Left lung (tissue), 10 donors: ENCODE measurements around the gene DPYD. TPM values are rescaled to one million over a fixed set of nuclear protein-coding genes. Genes with fewer than 3 reads are reported as not detected.

Experiments used
- ATAC-seq: fragments of 200-7000 bp; cut with Tn5 transposase; one replicate; pipeline ENCODE4 v1.9.1; 2020; ENCODE audit warnings: moderate library complexity
- DNase-seq, 4 donors: peaks; one replicate each; pipeline ENCODE4 v3.0.0-alpha.2; 2013 to 2020
- H3K27ac ChIP-seq, 2 donors: fragments of 200-600 bp; sonication (generic) in 1 of 2; one replicate each; pipeline versions ENCODE4 v1.5.0 to v1.8.0; 2020 to 2021
- H3K27me3 ChIP-seq, 2 donors: fragments of 200-600 bp; sonication (generic) in 1 of 2; one replicate each; pipeline versions ENCODE4 v1.5.0 to v1.8.0; 2020 to 2021
- H3K36me3 ChIP-seq, 2 donors: fragments of 200-600 bp; sonication (generic) in 1 of 2; one replicate each; pipeline versions ENCODE4 v1.5.0 to v1.8.0; 2020 to 2021
- H3K4me1 ChIP-seq, 2 donors: fragments of 200-600 bp; one replicate each; pipeline ENCODE4 v1.8.0; 2021
- H3K4me3 ChIP-seq, 2 donors: fragments of 200-600 bp; sonication (generic) in 1 of 2; one replicate each; pipeline versions ENCODE4 v1.5.0 to v1.8.0; 2020 to 2021; ENCODE audit warnings: mild to moderate bottlenecking in 1 of 2
- H3K9me3 ChIP-seq, 2 donors: fragments of 200-600 bp; sonication (generic) in 1 of 2; one replicate each; pipeline versions ENCODE4 v1.5.0 to v1.8.0; 2020 to 2021
- CTCF ChIP-seq, 2 donors: fragments of 200-600 bp; sonication (generic) in 1 of 2; IDR thresholded peaks; one replicate each; pipeline versions ENCODE4 v1.5.0 to v1.8.0; 2021; ENCODE audit warnings: antibody characterized with exemption in 2 of 2
- intact Hi-C, 2 donors: fragments of 100-400 bp; cut with DNase I; formaldehyde crosslinking; loops; one replicate each; pipeline versions ENCODE4 v1.11.2 to v1.14.2; 2022
- polyA plus RNA-seq, 6 donors: library from polyadenylated mRNA; unstranded; fragments of 120-200 nt; gene quantifications; one replicate each; pipeline ENCODE4 v1.2.1, GENCODE V29; 2013; ENCODE audit not compliant: insufficient read length in 6 of 6
- total RNA-seq, 2 donors: library from RNA; stranded (reverse); fragmentation: NEBNext Ultra II Directional; extraction: Animal tissue kit (Norgen Biotek cat#: 25700); gene quantifications; one replicate each; pipeline ENCODE4 v1.2.1, GENCODE V29; 2021
- donor health status: DM: no; HTN: yes; CAD: no.
- donor health status: DM: no; HTN: no; CAD: no.

Gene DPYD
- total and polyA plus RNA-seq, 8 donors = 21.4 to 106 (median 26.1) TPM

GRCh38 chr1:97834899-97835298 is 85.9 kb downstream of the DPYD start:
- H3K4me1 ChIP-seq = peaks cover 0 to 6% of the 10 kb centered on the region in 2 donors

GRCh38 chr1:97833881-97834280 is 87.0 kb downstream of the DPYD start:
- Histone ChIP-seq H3K4me3 (no peak overlapping the region), H3K27me3 (no peaks in the 10 kb centered on the region), H3K36me3 (peaks cover 0 to 3% of the 10 kb centered on the region in 2 donors), H3K9me3 (no peaks in the 10 kb centered on the region), H3K27ac (no peak overlapping the region), H3K4me1 (peaks cover 0 to 6% of the 10 kb centered on the region in 2 donors)
- no peak for TF ChIP-seq CTCF (IDR thresholded peaks at IDR 0.05)
- no peak for ATAC-seq
- DNase-seq = no peak
- intact Hi-C loops = no loop called here

More at GRCh38 chr1:97834899-97835298, 85.9 kb downstream of the DPYD start:
- H3K27me3 ChIP-seq = no peaks in the 10 kb centered on the region
- ATAC-seq (no peak), DNase-seq (no peak)
- H3K4me3 ChIP-seq = no peak overlapping the region
- H3K27ac ChIP-seq = no peak overlapping the region
- intact Hi-C loops = no loop called here
- H3K9me3 ChIP-seq = no peaks in the 10 kb centered on the region
- peaks cover 0 to 3% of the 10 kb centered on the region in 2 donors for H3K36me3 ChIP-seq
- no peak for TF ChIP-seq CTCF (IDR thresholded peaks at IDR 0.05)

GRCh38 chr1:97832481-97832880 is 88.4 kb downstream of the DPYD start:
- TF ChIP-seq CTCF (IDR thresholded peaks at IDR 0.05) = no peak
- Histone ChIP-seq H3K36me3 (peaks cover 0 to 3% of the 10 kb centered on the region in 2 donors), H3K4me1 (peaks cover 0 to 6% of the 10 kb centered on the region in 2 donors), H3K27me3 (no peaks in the 10 kb centered on the region), H3K27ac (no peak overlapping the region), H3K9me3 (no peaks in the 10 kb centered on the region), H3K4me3 (no peak overlapping the region)
- intact Hi-C loops = no loop called here
- ATAC-seq (no peak), DNase-seq (no peak)

GRCh38 chr1:97827887-97828286 is 92.9 kb downstream of the DPYD start:
- Histone ChIP-seq H3K4me3 (no peak overlapping the region), H3K27me3 (no peaks in the 10 kb centered on the region), H3K27ac (no peak overlapping the region), H3K36me3 (peaks cover 0 to 8% of the 10 kb centered on the region in 2 donors), H3K9me3 (no peaks in the 10 kb centered on the region), H3K4me1 (no peaks in the 10 kb centered on the region)
- DNase-seq (no peak), ATAC-seq (no peak)
- intact Hi-C loops = no loop called here
- no peak for TF ChIP-seq CTCF (IDR thresholded peaks at IDR 0.05)

GRCh38 chr1:97826820-97827219 is 94.0 kb downstream of the DPYD start:
- no peaks in the 10 kb centered on the region for H3K9me3 ChIP-seq
- ATAC-seq (no peak), DNase-seq (no peak)
- no peaks in the 10 kb centered on the region for H3K27me3 ChIP-seq
- intact Hi-C loops = no loop called here
- no peak overlapping the region for H3K4me3 ChIP-seq
- no peak overlapping the region for H3K27ac ChIP-seq
- H3K36me3 ChIP-seq = peaks cover 0 to 8% of the 10 kb centered on the region in 2 donors
- no peaks in the 10 kb centered on the region for H3K4me1 ChIP-seq
- no peak for TF ChIP-seq CTCF (IDR thresholded peaks at IDR 0.05)
